K562 (cell line): ENCODE results near the gene CFAP53. TPM values are rescaled to one million over a fixed set of nuclear protein-coding genes. Genes with fewer than 3 reads are reported as not detected.

Source experiments
- BRCA1 ChIP-seq, 2 experiments: fragments of 450-650 bp in 1 of 2; sonication (generic) in 1 of 2; formaldehyde crosslinking in 1 of 2; IDR thresholded peaks; 2 replicates each; pipeline versions ENCODE4 v1.5.0 to v1.6.1; 2017 to 2020; ENCODE audit warnings: mild to moderate bottlenecking in 1 of 2, missing genetic modification reagents in 1 of 2
- CHD7 ChIP-seq: fragments of 200-600 bp; sonication (generic); IDR thresholded peaks from one replicate; pipeline ENCODE4 v1.6.1; 2012; ENCODE audit warnings: mild to moderate bottlenecking, low read depth, low read length, inconsistent platforms
- CREM ChIP-seq: IDR thresholded peaks from 2 replicates; pipeline ENCODE4 v1.6.1; 2014; ENCODE audit warnings: antibody characterized with exemption, low read depth
- MXI1 ChIP-seq: IDR thresholded peaks from 2 replicates; pipeline ENCODE4 v1.6.1; 2011; ENCODE audit warnings: low read depth, mild to moderate bottlenecking, improper control_type of control experiment, low read length
- PHB ChIP-seq: fragments of 250-450 bp; sonication (Bioruptor Pico); IDR thresholded peaks from 2 replicates; pipeline ENCODE4 v1.5.0; 2021
- POLR2G ChIP-seq: fragments of 200-400 bp; formaldehyde crosslinking; IDR thresholded peaks from 2 replicates; pipeline ENCODE4 v1.6.1; 2017; ENCODE audit warnings: low read depth, mild to moderate bottlenecking, antibody characterized with exemption, low read length, moderate library complexity
- POLR2H ChIP-seq: IDR thresholded peaks from 2 replicates; pipeline ENCODE4 v1.6.1; 2016; ENCODE audit warnings: missing genetic modification characterization, low read depth, mild to moderate bottlenecking, control low read depth, missing compliant biosample characterization, moderate library complexity
- PYGO2 ChIP-seq: fragments of 450-650 bp; IDR thresholded peaks from 2 replicates; pipeline ENCODE4 v1.6.1; 2016; ENCODE audit warnings: mild to moderate bottlenecking, missing genetic modification characterization, moderate library complexity, missing compliant biosample characterization
- SIN3B ChIP-seq: fragments of 450-650 bp; IDR thresholded peaks from 2 replicates; pipeline ENCODE4 v1.6.1; 2017; ENCODE audit warnings: low read depth, mild to moderate bottlenecking, moderate library complexity
- SMAD4 ChIP-seq: fragments of 250-450 bp; sonication (Bioruptor Pico); conservative IDR thresholded peaks from 2 replicates; pipeline ENCODE4 v1.8.0; 2021; ENCODE audit warnings: inconsistent platforms, mild to moderate bottlenecking, moderate library complexity
- TAF15 ChIP-seq: fragments of 200-400 bp; formaldehyde crosslinking; IDR thresholded peaks from 2 replicates; pipeline ENCODE4 v1.6.1; 2017; ENCODE audit warnings: mild to moderate bottlenecking, low read depth, low read length, moderate library complexity
- TARDBP ChIP-seq: fragments of 450-650 bp; IDR thresholded peaks from 2 replicates; pipeline ENCODE4 v1.6.1; 2016
- ZBTB1 ChIP-seq: sonication (generic); formaldehyde crosslinking; IDR thresholded peaks from 2 replicates; pipeline ENCODE4 v1.8.1; 2023; ENCODE audit warnings: missing genetic modification reagents, low read depth, mild to moderate bottlenecking, borderline replicate concordance
- ZBTB5 ChIP-seq: fragments of 450-650 bp; IDR thresholded peaks from 2 replicates; pipeline ENCODE4 v1.6.1; 2017; ENCODE audit warnings: antibody characterized with exemption
- ZC3H4 ChIP-seq: sonication (generic); formaldehyde crosslinking; IDR thresholded peaks from 2 replicates; pipeline ENCODE4 v1.9.0; 2021; ENCODE audit warnings: missing genetic modification reagents, borderline replicate concordance
- polyA plus RNA-seq, 8 experiments: library from polyadenylated mRNA; depleted of rRNA in 4 of 8; stranded (reverse) in 5 of 8; unstranded in 3 of 8; fragments of >200 nt; fragmentation: Nextera tagmentation in 2 of 8; fragmentation: Illumina TruSeq in 1 of 8; extraction: Ambion mirVana in 2 of 8; extraction: Trizol in 1 of 8; gene quantifications; 2 replicates each; pipeline versions ENCODE4 v1.2.1 to v1.2.3, GENCODE V29; 2011 to 2014; ENCODE audit warnings: inconsistent platforms in 1 of 8, missing spikeins in 1 of 8
- total RNA-seq, 7 experiments: library from RNA; depleted of rRNA in 6 of 7; stranded (reverse); fragments of >200 nt in 6 of 7; fragmentation: Illumina TruSeq in 2 of 7; extraction: Trizol in 2 of 7; gene quantifications; 2 replicates each; pipeline versions ENCODE4 v1.2.1 to v1.2.3, GENCODE V29; 2011 to 2021; ENCODE audit warnings: low replicate concordance in 1 of 7

CFAP53 gene
- total and polyA plus RNA-seq, 9 of the 15 experiments (the other 6 are each of a cell fraction or from before 2014, with no cell fraction given): 0.21 to 1.9 (median 1.2) TPM

GRCh38 chr18:50281295-50281971 is 15.1 kb upstream of the CFAP53 start, which contains the start of gene MBD1 (continued):
- TF ChIP-seq CHD7: no peak
- TF ChIP-seq ZBTB1 (CRISPR knock-in tag): peak; percentile 76; the same call in 1 of the 2 replicates
- TF ChIP-seq POLR2H: peak; percentile 61
- no peak for TF ChIP-seq PYGO2 (tag)
- 0 out of 2 replicates have a peak, but pooled peaks have one; percentile 30 for TF ChIP-seq SMAD4 (CRISPR knock-in tag)
- TF ChIP-seq ZBTB5: no peak
- no peak for TF ChIP-seq ZC3H4 (CRISPR knock-in tag)
- TF ChIP-seq TARDBP: no peak
- peak; percentile 97 for TF ChIP-seq POLR2G
- 0 out of 2 replicates have a peak, but pooled peaks have one; percentile 16 for TF ChIP-seq MXI1
- TF ChIP-seq PHB (CRISPR knock-in tag): no peak
- peak; percentile 25; the same call in 1 of the 2 replicates for TF ChIP-seq SIN3B
- peak; percentile 63; the same call in 1 of the 2 replicates for TF ChIP-seq CREM
- no peak for TF ChIP-seq BRCA1 (IDR thresholded peaks at IDR 0.05)
- TF ChIP-seq BRCA1 (CRISPR knock-in tag; IDR thresholded peaks at IDR 0.05): no peak
- TF ChIP-seq TAF15: no peak
